WTC11 (cell line): ENCODE results near the gene PRKN. TPM values are rescaled to one million over a fixed set of nuclear protein-coding genes. Genes with fewer than 3 reads are reported as not detected.

Experiments
- ATAC-seq: fragments of 200-7000 bp; cut with Tn5 transposase; 2 replicates; pipeline ENCODE4 v1.10.0; 2021; ENCODE audit warnings: mild to moderate bottlenecking, moderate library complexity
- CTCF ChIA-PET: fragments of 300-600 bp; sonication (Branson Sonifier 250); formaldehyde crosslinking; loops from one replicate; lab custom pipeline; 2021; ENCODE audit warnings: antibody characterized with exemption; lab: Charles Lee
- POLR2A ChIA-PET: fragments of 350-600 bp; sonication (Branson Sonifier 250); formaldehyde crosslinking; loops from one replicate; lab custom pipeline; 2021; ENCODE audit warnings: antibody characterized with exemption; lab: Charles Lee
- DNase-seq: peaks from one replicate; pipeline ENCODE4 v3.0.0; 2021; ENCODE audit warnings: low spot score
- H3K27ac Mint-ChIP-seq: 2 replicates; pipeline ENCODE4 v1.8.0; 2021; ENCODE audit warnings: mixed read lengths
- H3K27me3 Mint-ChIP-seq: 2 replicates; pipeline ENCODE4 v1.8.0; 2021; ENCODE audit warnings: low read depth, mild to moderate bottlenecking, moderate library complexity, mixed read lengths
- H3K36me3 Mint-ChIP-seq: 2 replicates; pipeline ENCODE4 v1.8.0; 2021; ENCODE audit warnings: mixed read lengths
- H3K4me1 Mint-ChIP-seq: 2 replicates; pipeline ENCODE4 v1.8.0; 2022; ENCODE audit warnings: mixed read lengths
- H3K4me3 Mint-ChIP-seq: 2 replicates; pipeline ENCODE4 v1.8.0; 2021; ENCODE audit warnings: mild to moderate bottlenecking, moderate library complexity, mixed read lengths
- H3K9me3 Mint-ChIP-seq: 2 replicates; pipeline ENCODE4 v1.8.0; 2021; ENCODE audit warnings: mixed read lengths
- CBFB ChIP-seq: sonication (generic); formaldehyde crosslinking; IDR thresholded peaks from 2 replicates; pipeline ENCODE4 v1.8.1; 2022; ENCODE audit warnings: mild to moderate bottlenecking, low read depth, missing genetic modification reagents
- CREB1 ChIP-seq: sonication (generic); formaldehyde crosslinking; IDR thresholded peaks from 2 replicates; pipeline ENCODE4 v1.8.0; 2023; ENCODE audit warnings: mild to moderate bottlenecking, missing genetic modification reagents
- EMX1 ChIP-seq: fragments of 250-450 bp; sonication (Bioruptor Pico); IDR thresholded peaks from 2 replicates; pipeline ENCODE4 v1.8.0; 2021; ENCODE audit warnings: mild to moderate bottlenecking
- FOXP1 ChIP-seq: sonication (generic); formaldehyde crosslinking; IDR thresholded peaks from 2 replicates; pipeline ENCODE4 v1.8.0; 2022; ENCODE audit warnings: missing genetic modification reagents, mild to moderate bottlenecking, moderate library complexity, borderline replicate concordance
- GTF2I ChIP-seq: fragments of 250-450 bp; sonication (Bioruptor Pico); conservative IDR thresholded peaks from 2 replicates; pipeline ENCODE4 v1.4.0; 2021; ENCODE audit warnings: mild to moderate bottlenecking
- IRF2 ChIP-seq: sonication (generic); formaldehyde crosslinking; IDR thresholded peaks from 2 replicates; pipeline ENCODE4 v1.8.0; 2022; ENCODE audit warnings: low read depth, missing genetic modification reagents, borderline replicate concordance
- JAZF1 ChIP-seq: fragments of 250-450 bp; sonication (Bioruptor Pico); IDR thresholded peaks from 2 replicates; pipeline ENCODE4 v1.9.0; 2021; ENCODE audit warnings: moderate library complexity, mild to moderate bottlenecking, inconsistent platforms
- JUN ChIP-seq: sonication (generic); formaldehyde crosslinking; IDR thresholded peaks from 2 replicates; pipeline ENCODE4 v1.8.0; 2023; ENCODE audit warnings: mild to moderate bottlenecking, missing genetic modification reagents
- MXD4 ChIP-seq: fragments of 250-450 bp; sonication (Bioruptor Pico); IDR thresholded peaks from 2 replicates; pipeline ENCODE4 v1.8.0; 2021; ENCODE audit warnings: mild to moderate bottlenecking, moderate library complexity, borderline replicate concordance
- MYBL2 ChIP-seq: sonication (generic); formaldehyde crosslinking; IDR thresholded peaks from 2 replicates; pipeline ENCODE4 v1.8.1; 2023; ENCODE audit warnings: mild to moderate bottlenecking, moderate library complexity, missing genetic modification reagents
- SMAD4 ChIP-seq: sonication (generic); formaldehyde crosslinking; IDR thresholded peaks from 2 replicates; pipeline ENCODE4 v1.8.0; 2022; ENCODE audit warnings: mild to moderate bottlenecking, missing genetic modification reagents
- TP53 ChIP-seq: sonication (generic); formaldehyde crosslinking; IDR thresholded peaks from 2 replicates; pipeline ENCODE4 v1.8.1; 2023; ENCODE audit warnings: mild to moderate bottlenecking, missing genetic modification reagents
- ZNF138 ChIP-seq: sonication (generic); formaldehyde crosslinking; conservative IDR thresholded peaks from 2 replicates; pipeline ENCODE4 v1.8.1; 2022; ENCODE audit warnings: mild to moderate bottlenecking, moderate library complexity, missing genetic modification reagents
- ZNF317 ChIP-seq: sonication (generic); formaldehyde crosslinking; IDR thresholded peaks from 2 replicates; pipeline ENCODE4 v1.8.1; 2023; ENCODE audit warnings: low read depth, mild to moderate bottlenecking, moderate library complexity, missing genetic modification reagents, borderline replicate concordance
- total RNA-seq: library from RNA; stranded (reverse); gene quantifications from 3 replicates; pipeline ENCODE4 v1.2.3, GENCODE V29; 2021
- TF ChIP-seq, protein P1 (sequence below): sonication (generic); formaldehyde crosslinking; IDR thresholded peaks from 2 replicates; pipeline ENCODE4 v1.8.1; 2022; ENCODE audit warnings: missing genetic modification reagents, borderline replicate concordance
- TF ChIP-seq, protein P2 (sequence below): fragments of 200-600 bp; IDR thresholded peaks from 2 replicates; pipeline ENCODE4 v1.8.0; 2022; ENCODE audit warnings: antibody characterized with exemption
- TF ChIP-seq, protein P3 (sequence below): fragments of 250-450 bp; sonication (Bioruptor Pico); IDR thresholded peaks from 2 replicates; pipeline ENCODE4 v1.9.0; 2021; ENCODE audit warnings: mild to moderate bottlenecking
- TF ChIP-seq, protein P4 (sequence below): sonication (generic); formaldehyde crosslinking; IDR thresholded peaks from 2 replicates; pipeline ENCODE4 v1.8.1; 2023; ENCODE audit warnings: mild to moderate bottlenecking, missing genetic modification reagents, borderline replicate concordance
- TF ChIP-seq, protein P5 (sequence below): sonication (generic); formaldehyde crosslinking; IDR thresholded peaks from 2 replicates; pipeline ENCODE4 v1.8.1; 2022; ENCODE audit warnings: mild to moderate bottlenecking, moderate library complexity, missing genetic modification reagents

Gene PRKN
- total RNA-seq, 1 experiment from 2014 or later: 0.59 TPM

DNA sequence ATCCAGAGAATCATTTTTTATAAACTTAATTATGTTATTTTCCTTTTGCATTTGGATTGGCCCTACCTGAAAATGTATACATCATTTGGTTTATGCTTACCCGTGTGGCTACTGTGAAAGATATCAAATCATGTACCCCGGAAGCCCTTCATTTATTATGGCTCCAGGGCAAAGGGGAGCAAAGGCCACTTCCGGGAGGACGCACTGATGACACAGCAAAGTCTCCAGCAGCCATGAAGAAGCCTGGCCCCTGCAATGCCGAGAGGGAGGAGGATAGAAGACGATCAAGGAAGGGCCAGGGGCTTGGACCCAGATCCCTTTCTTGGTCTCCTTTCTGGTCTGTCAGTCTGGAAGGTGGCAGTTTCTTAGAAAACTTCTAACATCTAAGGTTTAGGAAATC lies 1073.4 kb downstream of the PRKN start (continued):
- TF ChIP-seq, protein P1, sequence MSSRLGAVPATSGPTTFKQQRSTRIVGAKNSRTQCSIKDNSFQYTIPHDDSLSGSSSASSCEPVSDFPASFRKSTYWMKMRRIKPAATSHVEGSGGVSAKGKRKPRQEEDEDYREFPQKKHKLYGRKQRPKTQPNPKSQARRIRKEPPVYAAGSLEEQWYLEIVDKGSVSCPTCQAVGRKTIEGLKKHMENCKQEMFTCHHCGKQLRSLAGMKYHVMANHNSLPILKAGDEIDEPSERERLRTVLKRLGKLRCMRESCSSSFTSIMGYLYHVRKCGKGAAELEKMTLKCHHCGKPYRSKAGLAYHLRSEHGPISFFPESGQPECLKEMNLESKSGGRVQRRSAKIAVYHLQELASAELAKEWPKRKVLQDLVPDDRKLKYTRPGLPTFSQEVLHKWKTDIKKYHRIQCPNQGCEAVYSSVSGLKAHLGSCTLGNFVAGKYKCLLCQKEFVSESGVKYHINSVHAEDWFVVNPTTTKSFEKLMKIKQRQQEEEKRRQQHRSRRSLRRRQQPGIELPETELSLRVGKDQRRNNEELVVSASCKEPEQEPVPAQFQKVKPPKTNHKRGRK (CRISPR knock-in tag): no peak
- TF ChIP-seq, protein P2, sequence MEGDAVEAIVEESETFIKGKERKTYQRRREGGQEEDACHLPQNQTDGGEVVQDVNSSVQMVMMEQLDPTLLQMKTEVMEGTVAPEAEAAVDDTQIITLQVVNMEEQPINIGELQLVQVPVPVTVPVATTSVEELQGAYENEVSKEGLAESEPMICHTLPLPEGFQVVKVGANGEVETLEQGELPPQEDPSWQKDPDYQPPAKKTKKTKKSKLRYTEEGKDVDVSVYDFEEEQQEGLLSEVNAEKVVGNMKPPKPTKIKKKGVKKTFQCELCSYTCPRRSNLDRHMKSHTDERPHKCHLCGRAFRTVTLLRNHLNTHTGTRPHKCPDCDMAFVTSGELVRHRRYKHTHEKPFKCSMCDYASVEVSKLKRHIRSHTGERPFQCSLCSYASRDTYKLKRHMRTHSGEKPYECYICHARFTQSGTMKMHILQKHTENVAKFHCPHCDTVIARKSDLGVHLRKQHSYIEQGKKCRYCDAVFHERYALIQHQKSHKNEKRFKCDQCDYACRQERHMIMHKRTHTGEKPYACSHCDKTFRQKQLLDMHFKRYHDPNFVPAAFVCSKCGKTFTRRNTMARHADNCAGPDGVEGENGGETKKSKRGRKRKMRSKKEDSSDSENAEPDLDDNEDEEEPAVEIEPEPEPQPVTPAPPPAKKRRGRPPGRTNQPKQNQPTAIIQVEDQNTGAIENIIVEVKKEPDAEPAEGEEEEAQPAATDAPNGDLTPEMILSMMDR: no peak
- TF ChIP-seq JUN (CRISPR knock-in tag) (no peak), MXD4 (no peak)

DNA sequence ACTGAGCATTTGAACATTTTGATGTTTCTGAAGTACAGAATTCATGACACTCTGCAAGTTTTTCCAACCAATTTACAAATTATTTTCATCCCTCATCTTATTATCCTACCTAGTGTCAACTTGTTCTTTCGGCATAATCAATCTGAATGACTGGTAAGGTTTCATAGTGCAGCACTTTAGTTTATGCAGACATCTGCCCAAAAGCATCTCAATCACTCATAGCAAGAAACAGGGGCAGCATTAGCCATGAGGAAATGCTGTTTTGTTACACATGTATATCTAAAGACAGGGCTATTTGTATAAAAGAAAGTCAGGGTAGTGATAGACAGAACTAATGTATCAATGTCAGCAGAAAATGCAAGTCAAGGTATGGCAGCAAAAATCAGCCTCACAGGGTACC lies 1075.6 kb downstream of the PRKN start:
- ATAC-seq (no peak), DNase-seq (no peak)
- CTCF ChIA-PET: no interaction called here
- Mint-ChIP-seq H3K36me3 (no peaks in the 10 kb centered on the region), H3K9me3 (0 out of 2 replicates have a peak, but pooled peaks cover 7% of the 10 kb centered on the region), H3K4me3 (no peak overlapping the region)
- POLR2A ChIA-PET: no interaction called here
- TF ChIP-seq, protein P2: no peak
- no peak for TF ChIP-seq EMX1 (CRISPR knock-in tag)
- no peak for TF ChIP-seq FOXP1
- TF ChIP-seq, all 79 proteins: peak for 0
- Mint-ChIP-seq H3K27ac (no peak overlapping the region), H3K27me3 (no peaks in the 10 kb centered on the region; the same call in 1 of the 2 replicates), H3K4me1 (no peaks in the 10 kb centered on the region)

DNA sequence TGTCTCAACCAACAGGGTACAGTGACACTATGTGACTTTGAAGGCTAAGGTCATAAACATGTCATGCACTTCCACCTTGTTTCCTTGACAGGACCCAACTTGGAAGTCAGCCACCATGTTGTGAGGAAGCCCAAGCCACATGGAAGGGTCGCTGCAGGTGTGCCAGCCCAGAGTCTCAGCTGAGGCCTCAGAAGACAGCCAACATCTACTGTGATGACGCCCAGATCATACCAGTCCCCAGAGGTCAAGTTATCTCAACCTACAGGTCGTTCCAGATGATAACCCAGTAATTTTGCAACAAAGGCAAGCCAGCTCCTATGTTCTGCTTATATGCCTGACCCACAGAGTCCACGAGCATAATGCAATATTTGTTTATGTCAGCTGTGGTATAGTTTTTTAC lies 1077.7 kb downstream of the PRKN start:
- H3K4me1 Mint-ChIP-seq: no peaks in the 10 kb centered on the region
- no peaks in the 10 kb centered on the region; the same call in 1 of the 2 replicates for H3K27me3 Mint-ChIP-seq
- CTCF ChIA-PET: no interaction called here
- H3K4me3 Mint-ChIP-seq: no peak overlapping the region
- H3K36me3 Mint-ChIP-seq: no peaks in the 10 kb centered on the region
- TF ChIP-seq ZNF317 (CRISPR knock-in tag) (no peak), MYBL2 (no peak), GTF2I (CRISPR knock-in tag) (no peak), IRF2 (no peak), SMAD4 (CRISPR knock-in tag) (no peak), CBFB (no peak), JAZF1 (CRISPR knock-in tag) (no peak), TP53 (CRISPR knock-in tag) (no peak), ZNF138 (CRISPR knock-in tag) (no peak), CREB1 (CRISPR knock-in tag) (no peak)
- TF ChIP-seq, protein P3, sequence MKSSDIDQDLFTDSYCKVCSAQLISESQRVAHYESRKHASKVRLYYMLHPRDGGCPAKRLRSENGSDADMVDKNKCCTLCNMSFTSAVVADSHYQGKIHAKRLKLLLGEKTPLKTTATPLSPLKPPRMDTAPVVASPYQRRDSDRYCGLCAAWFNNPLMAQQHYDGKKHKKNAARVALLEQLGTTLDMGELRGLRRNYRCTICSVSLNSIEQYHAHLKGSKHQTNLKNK (CRISPR knock-in tag): no peak
- TF ChIP-seq, protein P4, sequence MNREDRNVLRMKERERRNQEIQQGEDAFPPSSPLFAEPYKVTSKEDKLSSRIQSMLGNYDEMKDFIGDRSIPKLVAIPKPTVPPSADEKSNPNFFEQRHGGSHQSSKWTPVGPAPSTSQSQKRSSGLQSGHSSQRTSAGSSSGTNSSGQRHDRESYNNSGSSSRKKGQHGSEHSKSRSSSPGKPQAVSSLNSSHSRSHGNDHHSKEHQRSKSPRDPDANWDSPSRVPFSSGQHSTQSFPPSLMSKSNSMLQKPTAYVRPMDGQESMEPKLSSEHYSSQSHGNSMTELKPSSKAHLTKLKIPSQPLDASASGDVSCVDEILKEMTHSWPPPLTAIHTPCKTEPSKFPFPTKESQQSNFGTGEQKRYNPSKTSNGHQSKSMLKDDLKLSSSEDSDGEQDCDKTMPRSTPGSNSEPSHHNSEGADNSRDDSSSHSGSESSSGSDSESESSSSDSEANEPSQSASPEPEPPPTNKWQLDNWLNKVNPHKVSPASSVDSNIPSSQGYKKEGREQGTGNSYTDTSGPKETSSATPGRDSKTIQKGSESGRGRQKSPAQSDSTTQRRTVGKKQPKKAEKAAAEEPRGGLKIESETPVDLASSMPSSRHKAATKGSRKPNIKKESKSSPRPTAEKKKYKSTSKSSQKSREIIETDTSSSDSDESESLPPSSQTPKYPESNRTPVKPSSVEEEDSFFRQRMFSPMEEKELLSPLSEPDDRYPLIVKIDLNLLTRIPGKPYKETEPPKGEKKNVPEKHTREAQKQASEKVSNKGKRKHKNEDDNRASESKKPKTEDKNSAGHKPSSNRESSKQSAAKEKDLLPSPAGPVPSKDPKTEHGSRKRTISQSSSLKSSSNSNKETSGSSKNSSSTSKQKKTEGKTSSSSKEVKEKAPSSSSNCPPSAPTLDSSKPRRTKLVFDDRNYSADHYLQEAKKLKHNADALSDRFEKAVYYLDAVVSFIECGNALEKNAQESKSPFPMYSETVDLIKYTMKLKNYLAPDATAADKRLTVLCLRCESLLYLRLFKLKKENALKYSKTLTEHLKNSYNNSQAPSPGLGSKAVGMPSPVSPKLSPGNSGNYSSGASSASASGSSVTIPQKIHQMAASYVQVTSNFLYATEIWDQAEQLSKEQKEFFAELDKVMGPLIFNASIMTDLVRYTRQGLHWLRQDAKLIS (CRISPR knock-in tag): no peak
- TF ChIP-seq, protein P5, sequence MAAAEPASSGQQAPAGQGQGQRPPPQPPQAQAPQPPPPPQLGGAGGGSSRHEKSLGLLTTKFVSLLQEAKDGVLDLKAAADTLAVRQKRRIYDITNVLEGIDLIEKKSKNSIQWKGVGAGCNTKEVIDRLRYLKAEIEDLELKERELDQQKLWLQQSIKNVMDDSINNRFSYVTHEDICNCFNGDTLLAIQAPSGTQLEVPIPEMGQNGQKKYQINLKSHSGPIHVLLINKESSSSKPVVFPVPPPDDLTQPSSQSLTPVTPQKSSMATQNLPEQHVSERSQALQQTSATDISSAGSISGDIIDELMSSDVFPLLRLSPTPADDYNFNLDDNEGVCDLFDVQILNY: no peak
- ATAC-seq: no peak
- POLR2A ChIA-PET: no interaction called here
- H3K27ac Mint-ChIP-seq: no peak overlapping the region
- 0 out of 2 replicates have a peak, but pooled peaks cover 3% of the 10 kb centered on the region for H3K9me3 Mint-ChIP-seq
- no peak for DNase-seq
